Mucosa of stomach (tissue), 1 donor: ENCODE measurements around the gene RASAL2.
"Not testable (repeated sequence)": the region's sequence is repeated elsewhere in the genome, so short reads cannot be mapped to it uniquely, and the experiment has no call there.

Experiments
- H3K27me3 ChIP-seq: one replicate; pipeline ENCODE4 v1.7.0; 2013; ENCODE audit warnings: mild to moderate bottlenecking, low read length; ENCODE audit not compliant: control insufficient read depth, insufficient read depth
- H3K36me3 ChIP-seq: one replicate; pipeline ENCODE4 v1.7.0; 2013; ENCODE audit warnings: low read length; ENCODE audit not compliant: control insufficient read depth, insufficient read depth
- H3K4me1 ChIP-seq: one replicate; pipeline ENCODE4 v1.7.0; 2013; ENCODE audit warnings: mild to moderate bottlenecking, low read length; ENCODE audit not compliant: control insufficient read depth, insufficient read depth
- H3K4me3 ChIP-seq: one replicate; pipeline ENCODE4 v1.7.0; 2013; ENCODE audit warnings: low read length
- H3K9ac ChIP-seq: one replicate; pipeline ENCODE4 v1.7.0; 2013; ENCODE audit warnings: mild to moderate bottlenecking, low read length, moderate library complexity
- H3K9me3 ChIP-seq: one replicate; pipeline ENCODE4 v1.7.0; 2013; ENCODE audit warnings: mild to moderate bottlenecking, low read length, moderate library complexity; ENCODE audit not compliant: control insufficient read depth
- donor health status: Pancreatic carcinoma.

The RASAL2 gene

DNA sequence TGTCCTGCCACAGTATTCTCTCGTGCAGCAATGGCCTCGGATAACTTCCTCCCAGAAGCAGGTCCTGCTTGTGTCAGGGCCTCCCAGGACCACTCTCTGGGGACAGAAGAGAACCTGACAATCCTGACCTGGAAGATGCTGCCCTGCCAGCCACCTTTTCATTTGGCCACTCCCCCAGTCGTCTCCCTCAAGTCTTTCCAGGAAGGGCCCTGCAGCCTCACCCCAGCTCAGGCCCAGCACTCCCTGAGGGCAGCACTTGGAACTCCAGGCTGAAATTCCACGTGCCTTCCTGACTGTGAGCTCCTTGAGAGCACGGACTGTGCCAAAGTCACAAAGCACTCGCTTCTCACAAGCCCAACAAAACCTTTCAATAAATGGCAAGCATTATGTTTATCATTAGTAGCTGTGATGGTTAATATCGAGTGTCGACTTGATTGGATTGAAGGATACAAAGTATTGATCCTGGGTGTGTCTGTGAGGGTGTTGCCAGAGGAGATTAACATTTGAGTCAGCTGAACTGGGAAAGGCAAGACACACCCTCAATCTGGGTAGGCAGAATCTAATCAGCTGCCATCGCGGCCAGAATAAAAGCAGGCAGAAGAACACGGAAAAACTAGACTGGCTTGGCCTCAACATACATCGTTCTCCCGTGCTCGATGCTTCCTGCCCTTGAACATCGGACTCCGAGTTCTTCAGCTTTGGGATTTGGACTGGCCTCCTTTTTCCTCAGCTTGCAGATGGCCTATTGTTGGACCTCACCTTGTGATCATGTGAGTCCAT lies 405.2 kb downstream of the RASAL2 start:
- Histone ChIP-seq H3K27me3 (no peaks in the 10 kb centered on the region), H3K9ac (no peak overlapping the region), H3K4me1 (peaks cover 27% of the 10 kb centered on the region), H3K9me3 (no peaks in the 10 kb centered on the region), H3K36me3 (no peaks in the 10 kb centered on the region), H3K4me3 (no peak overlapping the region)

DNA sequence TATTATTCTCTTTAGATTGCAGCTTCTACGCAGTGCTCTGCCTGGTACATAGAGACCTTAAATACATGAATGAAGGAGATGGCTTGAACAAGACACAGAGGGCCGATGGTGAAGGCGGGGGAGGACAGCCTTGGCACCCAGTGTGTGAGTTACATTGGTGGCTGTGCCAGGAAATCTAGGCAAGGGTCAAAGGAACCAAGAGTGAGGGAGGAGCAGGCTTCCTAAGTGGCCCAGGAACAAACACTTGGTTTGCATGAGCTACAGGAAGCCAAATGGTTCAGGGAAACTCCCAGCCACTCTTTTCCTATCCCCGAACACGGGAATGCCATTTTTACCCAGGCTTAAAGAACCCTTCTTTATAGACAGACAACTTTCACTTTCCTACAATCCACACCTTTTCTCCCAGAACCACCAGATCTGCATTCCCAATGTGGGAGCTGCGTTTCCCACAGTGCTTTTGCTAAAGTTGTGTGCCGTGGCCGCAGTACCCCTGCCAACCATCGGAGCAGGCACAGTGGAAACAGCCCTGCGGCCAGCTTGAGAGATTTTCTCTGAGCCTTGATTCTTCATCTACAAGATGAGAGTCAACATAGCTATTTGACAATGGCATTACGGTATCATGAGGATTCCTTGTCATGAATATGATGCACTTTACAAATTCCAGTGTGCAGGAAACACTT lies 406.3 kb downstream of the RASAL2 start:
- Histone ChIP-seq H3K27me3 (no peaks in the 10 kb centered on the region), H3K9ac (no peak overlapping the region), H3K4me1 (peaks cover 27% of the 10 kb centered on the region), H3K9me3 (no peaks in the 10 kb centered on the region), H3K4me3 (no peak overlapping the region), H3K36me3 (no peaks in the 10 kb centered on the region)

DNA sequence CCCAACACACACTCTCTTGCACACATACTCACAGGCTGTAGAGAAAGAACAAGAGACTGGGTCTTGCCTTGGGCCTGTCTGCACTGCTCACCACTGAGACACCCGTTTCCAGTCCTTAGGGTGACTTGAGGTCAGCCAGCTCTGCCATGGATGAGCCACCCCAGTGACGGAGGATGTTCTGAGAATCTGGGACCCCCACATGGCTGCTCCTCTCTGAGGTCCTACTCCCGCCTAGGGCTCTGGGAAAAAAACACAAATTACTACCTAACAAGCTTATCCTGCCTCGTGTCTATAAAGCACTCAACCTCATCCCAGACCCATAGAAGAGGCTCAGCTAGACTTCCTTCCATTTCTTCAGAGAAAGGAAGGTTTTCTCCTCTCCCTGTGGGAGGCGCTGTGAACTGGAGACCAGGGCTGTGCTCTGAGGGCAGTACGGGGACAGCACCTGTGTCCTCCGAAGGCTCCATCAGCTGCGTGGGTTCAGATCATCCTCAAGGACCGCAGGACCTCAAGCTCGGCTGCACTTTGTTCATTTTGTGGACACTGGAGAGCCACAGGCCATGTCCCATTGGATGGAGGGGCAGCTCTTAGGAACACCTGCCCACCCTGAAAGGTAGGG lies 407.1 kb downstream of the RASAL2 start:
- H3K4me3 ChIP-seq = no peak overlapping the region
- H3K9me3 ChIP-seq = no peaks in the 10 kb centered on the region
- no peaks in the 10 kb centered on the region for H3K36me3 ChIP-seq
- H3K9ac ChIP-seq = no peak overlapping the region
- peaks cover 32% of the 10 kb centered on the region for H3K4me1 ChIP-seq
- H3K27me3 ChIP-seq = no peaks in the 10 kb centered on the region

- Histone ChIP-seq H3K4me1 (peaks cover 39% of the 10 kb centered on the region), H3K4me3 (no peak overlapping the region), H3K27me3 (no peaks in the 10 kb centered on the region), H3K36me3 (no peaks in the 10 kb centered on the region), H3K9ac (no peak overlapping the region), H3K9me3 (no peaks in the 10 kb centered on the region)
Measured at GRCh38 chr1:178501705-178502329, 407.9 kb downstream of the RASAL2 start.

DNA sequence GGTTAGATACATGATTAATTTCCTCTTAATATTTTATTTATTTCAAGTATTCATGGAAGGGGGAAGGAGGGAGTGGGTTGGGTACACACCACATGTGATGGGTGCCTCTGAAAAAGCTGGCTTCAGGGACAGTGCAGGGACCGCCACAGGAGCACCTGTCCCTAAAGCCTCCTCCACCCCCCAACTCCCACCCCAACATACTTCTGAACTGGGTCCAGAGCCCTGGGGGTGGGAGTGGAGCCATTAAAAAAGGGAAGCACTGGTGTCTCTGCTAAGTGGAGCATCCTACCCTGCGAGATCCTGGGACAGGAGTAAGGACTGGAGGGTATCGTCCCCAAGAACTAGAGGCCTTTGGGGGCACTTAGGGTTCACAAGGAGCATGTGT lies 408.4 kb downstream of the RASAL2 start:
- H3K36me3 ChIP-seq = no peaks in the 10 kb centered on the region

GRCh38 chr1:178502856-178503255 lies 409.0 kb downstream of the RASAL2 start:
- no peak overlapping the region for H3K9ac ChIP-seq
- H3K36me3 ChIP-seq = no peaks in the 10 kb centered on the region
- no peaks in the 10 kb centered on the region for H3K9me3 ChIP-seq
- no peaks in the 10 kb centered on the region for H3K27me3 ChIP-seq
- H3K4me3 ChIP-seq = no peak overlapping the region
- H3K4me1 ChIP-seq = peaks cover 45% of the 10 kb centered on the region

More for the DNA sequence above, 408.4 kb downstream of the RASAL2 start:
- Histone ChIP-seq H3K9me3 (no peaks in the 10 kb centered on the region), H3K9ac (no peak overlapping the region), H3K27me3 (no peaks in the 10 kb centered on the region), H3K4me1 (peaks cover 44% of the 10 kb centered on the region), H3K4me3 (no peak overlapping the region)

DNA sequence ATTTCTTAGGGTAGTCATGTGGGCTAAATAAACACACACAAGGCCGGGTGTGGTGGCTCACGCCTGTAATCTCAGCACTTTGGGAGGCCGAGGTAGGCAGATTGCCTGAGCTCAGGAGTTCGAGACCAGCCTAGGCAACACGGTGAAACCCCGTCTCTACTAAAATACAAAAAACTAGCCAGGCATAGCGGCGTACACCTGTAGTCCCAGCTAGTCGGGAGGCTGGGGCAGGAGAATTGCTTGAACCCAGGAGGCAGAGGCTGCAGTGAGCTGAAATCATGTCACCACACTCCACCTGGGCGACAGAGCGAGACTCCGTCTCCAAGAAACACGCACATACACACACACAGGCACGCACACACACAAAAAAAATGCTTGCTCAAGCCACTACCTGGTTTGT lies 409.4 kb downstream of the RASAL2 start:
- not testable (repeated sequence) for H3K9ac ChIP-seq, H3K9me3 ChIP-seq, H3K36me3 ChIP-seq, H3K4me3 ChIP-seq, H3K27me3 ChIP-seq
- H3K4me1 ChIP-seq = peaks cover 45% of the 10 kb centered on the region

DNA sequence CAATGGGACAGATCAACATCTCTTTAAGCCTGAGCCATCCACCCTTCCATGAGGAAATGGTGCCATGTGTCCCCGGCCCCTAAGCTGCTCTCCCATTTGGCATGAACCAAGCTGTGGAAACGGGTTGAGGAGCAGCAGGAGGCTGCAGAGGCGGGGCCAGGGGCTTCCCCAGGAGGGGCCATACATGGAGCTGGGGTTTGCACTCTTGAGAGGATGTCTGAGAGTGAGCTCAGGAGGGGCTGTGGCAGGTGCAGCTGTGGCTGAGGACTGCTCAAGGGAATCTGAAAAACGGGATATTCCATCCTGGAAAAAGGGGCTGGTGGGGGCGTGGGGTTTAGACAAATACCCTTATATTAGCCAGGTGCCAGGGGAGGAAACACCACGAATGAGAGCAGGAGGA lies 409.9 kb downstream of the RASAL2 start:
- Histone ChIP-seq H3K9ac (no peak overlapping the region), H3K9me3 (no peaks in the 10 kb centered on the region), H3K36me3 (no peaks in the 10 kb centered on the region), H3K27me3 (no peaks in the 10 kb centered on the region), H3K4me3 (no peak overlapping the region), H3K4me1 (peaks cover 45% of the 10 kb centered on the region)

- peaks cover 42% of the 10 kb centered on the region for H3K4me1 ChIP-seq
- no peaks in the 10 kb centered on the region for H3K27me3 ChIP-seq
- H3K9ac ChIP-seq = no peak overlapping the region
- H3K36me3 ChIP-seq = no peaks in the 10 kb centered on the region
- H3K9me3 ChIP-seq = no peaks in the 10 kb centered on the region
- H3K4me3 ChIP-seq = no peak overlapping the region
Measured at GRCh38 chr1:178504286-178504685, 410.4 kb downstream of the RASAL2 start.

- Histone ChIP-seq H3K9ac (no peak overlapping the region), H3K9me3 (no peaks in the 10 kb centered on the region), H3K4me3 (no peak overlapping the region), H3K27me3 (no peaks in the 10 kb centered on the region), H3K4me1 (peaks cover 26% of the 10 kb centered on the region), H3K36me3 (no peaks in the 10 kb centered on the region)
Measured at GRCh38 chr1:178506177-178506576, 412.3 kb downstream of the RASAL2 start.

- Histone ChIP-seq H3K4me1 (peaks cover 21% of the 10 kb centered on the region), H3K9me3 (no peaks in the 10 kb centered on the region), H3K4me3 (no peak overlapping the region), H3K27me3 (no peaks in the 10 kb centered on the region), H3K36me3 (no peaks in the 10 kb centered on the region), H3K9ac (no peak overlapping the region)
Measured at GRCh38 chr1:178506669-178507068, 412.8 kb downstream of the RASAL2 start.
